NCI-H128 (cell line): ENCODE results near the gene ETFBKMT.
"Not testable (repeated sequence)": the region's sequence is repeated elsewhere in the genome, so short reads cannot be mapped to it uniquely, and the experiment has no call there.

Experiments
- DNase-seq: peaks from one replicate; lab custom pipeline; 2025; ENCODE audit not compliant: unreplicated experiment; lab: John Stamatoyannopoulos, UW

Gene ETFBKMT

DNA sequence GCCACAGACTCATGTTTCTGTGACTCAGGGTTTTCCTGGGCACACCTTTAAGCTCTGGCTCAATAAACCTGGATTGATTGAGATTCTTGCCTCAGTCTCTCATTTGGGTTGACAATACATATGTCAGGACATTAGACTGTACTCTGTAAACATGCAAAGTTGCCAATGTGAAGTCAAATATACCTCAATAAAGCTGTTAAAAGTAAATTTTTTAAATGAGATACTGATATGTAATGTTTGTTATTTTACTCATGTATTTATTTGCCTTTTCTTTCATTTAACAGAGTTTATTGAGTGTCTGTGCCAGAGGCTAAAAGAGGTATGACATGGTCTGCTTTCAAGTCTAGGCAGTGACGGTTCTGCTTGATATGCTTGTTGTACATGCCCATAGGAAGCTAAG, 3.7 kb upstream of the ETFBKMT start:
- DNase-seq: no peak

- no peak for DNase-seq
These were observed 909 bp upstream of the ETFBKMT start for GRCh38 chr12:31658471-31659086.

- no peak for DNase-seq
These were observed 2.8 kb downstream of the ETFBKMT start for GRCh38 chr12:31662176-31662849.

- DNase-seq: no peak
These were observed 4.1 kb downstream of the ETFBKMT start for GRCh38 chr12:31663576-31663975.

GRCh38 chr12:31664038-31664437, 4.5 kb downstream of the ETFBKMT start:
- no peak for DNase-seq

- no peak for DNase-seq
These were observed 9.5 kb downstream of the ETFBKMT start for GRCh38 chr12:31669020-31669419.

DNA sequence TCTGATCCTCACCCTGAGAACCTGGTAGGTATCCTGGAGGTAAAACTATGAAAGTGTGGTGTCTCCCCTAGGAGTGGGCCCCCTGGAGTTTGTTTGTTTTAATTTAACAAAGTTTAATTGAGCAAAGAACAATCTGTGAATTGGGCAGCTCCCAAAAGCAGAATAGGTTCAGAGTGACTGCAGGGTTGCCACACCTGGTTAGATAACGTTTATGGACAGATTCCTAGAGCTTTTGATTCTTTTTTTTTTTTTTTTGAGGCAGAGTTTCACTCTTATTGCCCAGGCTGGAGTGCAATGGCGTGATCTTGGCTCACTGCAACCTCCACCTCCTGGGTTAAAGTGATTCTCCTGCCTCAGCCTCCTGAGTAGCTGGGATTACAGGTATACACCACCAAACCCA, 10.1 kb downstream of the ETFBKMT start:
- DNase-seq: not testable (repeated sequence)

- DNase-seq: no peak
These were observed 13.0 kb downstream of the ETFBKMT start for GRCh38 chr12:31672521-31672920.

DNA sequence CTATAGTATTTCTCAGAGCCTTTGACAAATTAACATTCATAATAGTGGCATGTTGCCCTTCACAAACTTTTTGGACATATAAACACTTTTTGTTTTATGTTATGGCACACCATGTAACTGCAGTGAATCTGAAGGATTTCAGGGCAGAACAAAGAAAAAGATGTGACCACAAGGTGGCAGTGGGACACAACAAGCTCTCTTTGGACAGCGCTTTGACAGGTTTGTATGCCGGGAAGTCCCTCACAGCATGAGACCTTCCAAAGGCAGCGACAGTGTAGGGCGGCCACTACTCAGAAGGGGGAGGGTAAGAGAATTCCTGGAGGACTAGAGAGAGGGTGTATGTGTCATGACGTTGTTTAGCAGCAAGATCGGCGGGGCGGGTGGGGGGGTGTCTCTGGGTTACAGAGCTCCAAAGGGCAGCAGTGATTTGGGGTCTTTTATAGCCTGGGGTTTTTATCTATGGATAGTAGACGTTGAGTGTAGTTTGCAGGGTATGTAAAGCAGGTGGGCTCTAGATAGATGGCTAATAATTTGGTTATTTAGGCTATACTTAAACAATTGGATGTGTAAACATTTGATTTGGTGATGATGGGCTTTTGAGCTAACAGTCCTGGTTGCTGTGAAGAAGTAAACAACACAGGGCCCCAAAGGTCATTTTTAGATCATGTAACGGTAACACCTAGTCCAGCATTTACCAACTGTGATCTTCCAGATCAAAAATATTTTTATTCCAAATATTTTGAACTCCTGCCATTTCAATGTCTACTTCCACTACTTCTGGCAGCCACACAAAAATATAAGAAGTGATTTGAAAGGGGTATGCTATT, 22.9 kb downstream of the ETFBKMT start:
- peak; percentile 68 for DNase-seq

DNA sequence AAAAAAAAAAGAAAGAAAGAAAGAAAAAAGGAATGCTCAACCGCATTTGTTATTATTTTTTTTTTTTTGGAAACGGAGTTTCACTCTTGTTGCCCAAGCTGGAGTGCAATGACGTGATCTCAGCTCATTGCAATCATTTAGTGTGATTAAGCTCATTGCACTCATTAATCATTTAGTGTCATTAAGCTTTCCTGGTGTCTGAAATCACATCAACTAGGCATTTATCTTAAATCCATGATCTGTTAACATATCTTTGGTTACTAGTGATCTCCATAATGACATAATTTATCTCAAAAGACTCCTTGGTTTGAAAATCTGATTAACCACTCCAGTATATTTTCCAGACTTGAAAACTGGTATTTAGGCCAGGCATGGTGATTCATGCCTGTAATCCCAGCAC, 26.3 kb downstream of the ETFBKMT start:
- no peak for DNase-seq

DNA sequence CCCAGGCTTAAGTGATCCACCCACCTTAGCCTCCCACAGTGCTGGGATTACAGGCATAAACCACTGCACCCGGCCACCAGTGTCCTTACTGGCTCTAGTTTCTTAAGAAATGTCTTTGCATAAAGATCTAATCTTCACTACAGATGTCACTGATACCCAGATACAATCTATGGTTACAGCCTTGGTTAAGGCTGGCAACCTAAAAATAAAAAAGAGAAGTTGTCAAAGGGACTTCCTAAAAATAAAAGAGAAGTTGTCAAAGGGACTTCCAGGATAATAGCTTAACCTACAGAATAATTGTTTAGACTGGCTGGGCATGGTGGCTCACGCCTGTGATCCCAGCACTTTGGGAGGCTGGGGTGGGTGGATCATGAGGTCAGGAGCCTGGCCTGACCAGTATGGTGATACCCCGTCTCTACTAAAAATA, 27.6 kb downstream of the ETFBKMT start:
- DNase-seq: no peak

DNA sequence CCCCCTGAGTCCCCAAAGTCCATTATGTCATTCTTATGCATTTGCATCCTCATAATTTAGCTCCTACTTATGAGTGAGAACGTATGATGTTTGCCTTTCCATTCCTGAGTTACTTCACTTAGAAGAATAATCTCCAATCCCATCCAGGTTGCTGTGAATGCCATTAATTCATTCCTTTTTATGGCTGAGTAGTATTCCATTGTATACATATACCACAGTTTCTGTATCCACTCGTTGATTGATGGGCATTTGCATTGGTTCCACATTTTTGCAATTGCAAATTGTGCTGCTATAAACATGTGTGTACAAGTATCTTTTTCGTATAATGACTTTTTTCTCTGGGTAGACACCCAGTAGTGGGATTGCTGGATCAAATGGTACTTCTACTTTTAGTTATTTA, 30.4 kb downstream of the ETFBKMT start:
- not testable (repeated sequence) for DNase-seq

GRCh38 chr12:31702047-31702446, 42.6 kb downstream of the ETFBKMT start:
- no peak for DNase-seq

DNA sequence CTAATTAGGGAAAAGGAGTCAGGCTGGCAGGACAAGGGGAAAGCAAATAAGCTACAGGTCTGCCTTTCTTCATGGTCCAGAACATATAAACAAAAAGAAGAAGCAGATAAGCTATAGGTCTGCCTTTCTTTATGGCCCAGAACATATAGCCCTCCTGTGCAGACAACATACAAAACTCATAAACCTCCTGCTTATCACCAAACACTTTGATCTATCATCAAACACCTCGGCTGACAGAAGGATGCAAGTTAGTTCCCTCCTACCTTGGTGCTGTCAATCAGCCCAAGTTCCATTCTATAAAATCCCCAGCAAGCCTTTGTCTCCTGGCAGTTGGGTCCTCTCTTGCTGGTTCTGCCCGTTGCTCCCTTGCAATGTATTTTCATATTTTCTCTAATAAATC, 46.1 kb downstream of the ETFBKMT start:
- DNase-seq: no peak

GRCh38 chr12:31708118-31708517, 48.6 kb downstream of the ETFBKMT start:
- not testable (repeated sequence) for DNase-seq

DNA sequence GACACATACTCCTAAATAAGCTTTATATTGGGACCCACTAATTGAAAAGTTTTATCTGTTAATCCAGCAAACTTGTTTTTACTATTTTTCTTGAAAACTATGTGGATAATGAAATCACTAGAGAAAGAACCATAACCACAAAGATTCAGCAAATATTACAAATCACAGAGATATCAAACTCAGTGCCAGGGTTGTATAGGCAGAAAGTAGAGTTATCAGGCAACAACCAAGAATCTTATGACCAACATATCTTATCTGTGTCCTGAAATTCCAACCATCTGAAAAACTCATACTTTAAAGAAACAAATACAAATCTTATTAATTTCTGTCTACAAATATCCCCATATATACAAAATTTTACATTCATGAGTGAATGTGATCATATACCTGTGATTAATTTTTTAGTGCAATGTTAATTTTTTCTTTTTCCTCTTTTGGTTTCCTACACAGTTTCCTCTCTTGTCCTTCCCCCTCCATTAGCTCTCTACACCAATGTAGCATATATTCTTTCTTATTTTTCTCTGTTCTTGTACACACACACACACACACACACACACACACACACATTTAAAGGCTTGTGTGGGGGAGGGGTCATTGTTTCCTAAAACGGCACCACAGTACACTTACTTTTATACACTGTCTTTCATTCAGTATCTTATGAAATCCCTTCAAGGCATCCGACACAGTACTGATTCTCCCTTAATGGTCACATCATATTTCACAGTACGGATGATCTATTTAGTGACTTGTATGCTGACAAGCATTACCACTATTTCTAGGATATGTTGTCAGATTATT, 50.7 kb downstream of the ETFBKMT start:
- no peak for DNase-seq

- no peak for DNase-seq
These were observed 53.4 kb downstream of the ETFBKMT start for GRCh38 chr12:31712877-31713276.

DNA sequence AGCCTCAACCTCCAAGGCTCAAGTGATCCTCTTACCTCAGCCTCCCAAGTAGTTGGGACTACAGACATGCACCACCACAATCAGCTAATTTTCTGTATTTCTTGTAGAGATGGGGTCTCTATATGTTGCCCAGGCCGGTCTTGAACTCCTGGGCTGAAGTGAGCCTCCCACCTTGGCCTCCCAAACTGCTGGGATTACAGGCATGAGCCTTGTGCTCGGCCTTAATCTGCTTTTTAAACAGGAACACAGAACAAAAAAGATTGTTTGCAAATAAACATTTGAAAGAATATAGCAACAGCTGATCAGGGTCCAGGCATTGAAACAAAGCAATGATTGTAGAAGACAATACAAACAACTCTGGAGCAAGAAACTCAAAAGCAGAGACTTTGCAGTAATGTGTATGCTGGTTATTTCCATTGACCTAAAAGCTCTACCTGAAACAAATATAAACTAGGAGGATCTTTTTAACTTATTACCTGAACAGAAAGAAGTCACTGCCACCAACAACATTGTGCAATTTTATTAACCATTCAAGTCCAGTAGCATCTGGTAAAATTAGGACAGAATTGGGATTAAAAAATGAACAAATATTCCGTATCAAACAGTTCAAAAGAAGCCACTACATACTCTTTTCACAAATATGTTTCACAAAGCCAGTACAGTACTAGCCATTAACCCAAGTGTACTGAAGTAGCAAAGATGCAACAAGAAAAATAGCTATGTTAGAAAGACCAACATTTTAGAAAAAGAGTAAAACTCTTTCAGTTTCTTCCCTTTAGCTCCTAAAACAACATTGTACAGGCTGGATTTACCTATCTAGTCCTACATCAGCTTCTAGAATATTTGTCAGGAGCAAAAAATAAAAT, 55.2 kb downstream of the ETFBKMT start:
- DNase-seq: no peak

GRCh38 chr12:31715283-31715825, 55.9 kb downstream of the ETFBKMT start:
- DNase-seq: no peak

- DNase-seq: not testable (repeated sequence)
These were observed 57.5 kb downstream of the ETFBKMT start for GRCh38 chr12:31716998-31717397.
